BLaER1 (cell line): Measurements from ENCODE around the gene IRF2.

Source experiments
- H3K27ac ChIP-seq: shearing (Covaris generic); formaldehyde crosslinking; 2 replicates; pipeline ENCODE4 v1.8.1; 2022
- H3K27me3 ChIP-seq: shearing (Covaris generic); formaldehyde crosslinking; 2 replicates; pipeline ENCODE4 v1.8.1; 2022
- H3K36me3 ChIP-seq: shearing (Covaris generic); formaldehyde crosslinking; 2 replicates; pipeline ENCODE4 v1.8.1; 2022
- H3K4me1 ChIP-seq: shearing (Covaris generic); formaldehyde crosslinking; 2 replicates; pipeline ENCODE4 v1.8.1; 2022
- H3K4me2 ChIP-seq: shearing (Covaris generic); formaldehyde crosslinking; 2 replicates; pipeline ENCODE4 v1.8.1; 2022
- H3K4me3 ChIP-seq: shearing (Covaris generic); formaldehyde crosslinking; 2 replicates; pipeline ENCODE4 v1.8.1; 2022
- H3K9ac ChIP-seq: shearing (Covaris generic); formaldehyde crosslinking; 2 replicates; pipeline ENCODE4 v1.8.1; 2022
- H3K9me3 ChIP-seq: shearing (Covaris generic); formaldehyde crosslinking; 2 replicates; pipeline ENCODE4 v1.8.1; 2022
- H4K20me1 ChIP-seq: shearing (Covaris generic); formaldehyde crosslinking; 2 replicates; pipeline ENCODE4 v1.8.1; 2022
- Cebpa-rat ChIP-seq: shearing (Covaris generic); IDR thresholded peaks from 2 replicates; pipeline ENCODE4 v1.8.1; 2022

The IRF2 gene

GRCh38 chr4:184337907-184338306, 136.4 kb downstream of the IRF2 start:
- no peaks in the 10 kb centered on the region for H4K20me1 ChIP-seq
- H3K9ac ChIP-seq: no peak overlapping the region
- H3K4me3 ChIP-seq: no peak overlapping the region
- H3K36me3 ChIP-seq: peaks cover 64% of the 10 kb centered on the region
- no peak for TF ChIP-seq Cebpa-rat
- peaks cover 24% of the 10 kb centered on the region for H3K4me1 ChIP-seq
- H3K27ac ChIP-seq: no peak overlapping the region
- H3K27me3 ChIP-seq: no peaks in the 10 kb centered on the region
- no peak overlapping the region for H3K4me2 ChIP-seq
- H3K9me3 ChIP-seq: peaks cover 30% of the 10 kb centered on the region
